ENCODE measurements around the gene TSEN15.

- TF ChIP-seq CTCF (IDR thresholded peaks at IDR 0.05), result no peak
- TF ChIP-seq POLR2A (IDR thresholded peaks at IDR 0.05), result no peak
These were observed 2.2 kb upstream of the TSEN15 start for GRCh38 chr1:184049291-184049690.

All from right lobe of liver (tissue), 4 donors.